Cardiac fibroblast (primary cell): Measurements from ENCODE around the gene ATG4B.

Source experiments
- DNase-seq, 2 donors: peaks; one replicate each; pipeline versions ENCODE4 v3.0.0 to v3.0.0-alpha.2; 2010; ENCODE audit warnings: low read depth in 2 of 2
- H3K4me3 ChIP-seq, 2 donors: replicated peaks in 1 of 2; 1 replicate in 1 of 2; 2 replicates in 1 of 2; pipeline ENCODE4 v1.5.1; 2011; ENCODE audit warnings: low read depth in 2 of 2, low read length in 2 of 2, mild to moderate bottlenecking in 2 of 2, moderate library complexity in 1 of 2
- TF ChIP-seq, protein P1 (sequence below): IDR thresholded peaks from one replicate; pipeline ENCODE4 v1.5.1; 2011; ENCODE audit warnings: low read depth, mild to moderate bottlenecking, low read length, inconsistent platforms

ATG4B gene

GRCh38 chr2:241635756-241636155 lies 1.7 kb upstream of the ATG4B start:
- DNase-seq, result peak; percentile 25 to 32

DNA sequence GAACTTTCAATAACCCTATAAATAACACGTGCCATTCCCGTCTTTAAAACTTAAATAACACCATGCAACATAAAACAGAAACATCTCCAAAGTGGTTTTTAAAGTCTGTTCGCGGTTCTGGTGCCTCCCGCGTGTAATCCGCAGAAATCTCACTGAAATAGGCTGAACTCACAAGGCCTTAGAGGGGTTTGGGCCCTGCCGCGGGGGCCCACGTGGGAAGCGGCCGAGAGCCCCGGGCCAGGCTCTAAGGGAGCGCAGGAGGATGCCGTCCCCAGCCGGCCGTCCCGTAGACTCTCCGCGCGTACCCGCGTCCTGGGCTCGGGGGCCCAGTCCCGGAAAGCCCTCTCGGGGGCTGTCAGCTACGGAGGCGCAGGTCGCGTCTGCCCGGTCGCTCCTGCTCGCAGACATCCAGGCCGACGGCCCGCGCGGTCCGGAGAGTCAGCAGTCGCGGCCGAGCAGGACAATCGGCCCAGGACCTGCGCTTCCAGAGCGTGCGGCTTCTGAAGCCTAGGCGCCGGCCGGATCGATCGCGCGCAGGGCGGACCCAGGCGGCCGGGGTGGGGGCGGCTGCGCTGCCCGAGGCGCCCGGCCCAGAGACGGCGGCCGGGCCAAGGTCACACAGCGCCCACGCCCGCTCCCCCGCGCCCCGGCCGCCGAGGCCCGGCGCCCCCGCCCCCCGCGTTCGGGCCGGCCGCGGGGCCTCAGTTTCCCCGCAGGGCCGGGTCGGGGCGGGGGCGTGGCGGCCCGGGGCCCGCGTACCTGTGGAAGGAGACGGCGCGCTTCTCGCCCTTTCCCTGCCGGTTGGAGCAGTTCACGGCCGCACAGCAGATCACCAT lies 1.1 kb upstream of the ATG4B start:
- peak; percentile 34 to 41 for DNase-seq
- TF ChIP-seq, protein P1, sequence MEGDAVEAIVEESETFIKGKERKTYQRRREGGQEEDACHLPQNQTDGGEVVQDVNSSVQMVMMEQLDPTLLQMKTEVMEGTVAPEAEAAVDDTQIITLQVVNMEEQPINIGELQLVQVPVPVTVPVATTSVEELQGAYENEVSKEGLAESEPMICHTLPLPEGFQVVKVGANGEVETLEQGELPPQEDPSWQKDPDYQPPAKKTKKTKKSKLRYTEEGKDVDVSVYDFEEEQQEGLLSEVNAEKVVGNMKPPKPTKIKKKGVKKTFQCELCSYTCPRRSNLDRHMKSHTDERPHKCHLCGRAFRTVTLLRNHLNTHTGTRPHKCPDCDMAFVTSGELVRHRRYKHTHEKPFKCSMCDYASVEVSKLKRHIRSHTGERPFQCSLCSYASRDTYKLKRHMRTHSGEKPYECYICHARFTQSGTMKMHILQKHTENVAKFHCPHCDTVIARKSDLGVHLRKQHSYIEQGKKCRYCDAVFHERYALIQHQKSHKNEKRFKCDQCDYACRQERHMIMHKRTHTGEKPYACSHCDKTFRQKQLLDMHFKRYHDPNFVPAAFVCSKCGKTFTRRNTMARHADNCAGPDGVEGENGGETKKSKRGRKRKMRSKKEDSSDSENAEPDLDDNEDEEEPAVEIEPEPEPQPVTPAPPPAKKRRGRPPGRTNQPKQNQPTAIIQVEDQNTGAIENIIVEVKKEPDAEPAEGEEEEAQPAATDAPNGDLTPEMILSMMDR, result no peak
- H3K4me3 ChIP-seq, result peak overlapping the region; percentile 65 to 87

More at GRCh38 chr2:241635756-241636155, 1.7 kb upstream of the ATG4B start:
- TF ChIP-seq, protein P1, result no peak
- peak overlapping the region; percentile 65 to 87 for H3K4me3 ChIP-seq

GRCh38 chr2:241637795-241638660 lies 535 bp downstream of the ATG4B start:
- TF ChIP-seq, protein P1, result no peak
- H3K4me3 ChIP-seq, result peak overlapping the region; percentile 77 to 87
- peak; percentile 22 to 39 for DNase-seq

- H3K4me3 ChIP-seq, result peak overlapping the region in 1 of 2 donors; percentile 17
- TF ChIP-seq, protein P1, result no peak
- DNase-seq, result no peak
Observed at GRCh38 chr2:241638940-241639339, 1.4 kb downstream of the ATG4B start.

DNA sequence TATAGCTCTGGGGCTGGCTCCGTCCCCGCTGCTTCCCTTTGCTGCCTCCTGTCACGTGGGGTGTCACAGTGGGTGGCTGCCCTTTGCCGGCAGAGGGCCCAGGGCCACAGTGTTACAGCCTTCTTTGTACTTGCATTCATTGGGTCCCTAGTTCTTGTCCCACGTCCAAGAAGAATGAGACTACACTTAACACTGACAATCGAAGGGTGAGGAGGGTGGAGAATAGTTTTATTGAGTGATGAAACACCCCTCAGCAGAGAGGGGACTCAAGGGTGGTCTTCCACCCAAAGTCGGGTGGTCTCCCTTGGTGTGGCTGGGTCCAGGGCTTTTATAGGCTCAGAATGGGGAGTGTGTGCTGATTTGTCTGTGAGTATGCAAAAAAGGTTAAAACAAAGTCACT lies 1.9 kb downstream of the ATG4B start:
- no peak for DNase-seq
- H3K4me3 ChIP-seq, result no peak overlapping the region
- TF ChIP-seq, protein P1, result no peak

DNA sequence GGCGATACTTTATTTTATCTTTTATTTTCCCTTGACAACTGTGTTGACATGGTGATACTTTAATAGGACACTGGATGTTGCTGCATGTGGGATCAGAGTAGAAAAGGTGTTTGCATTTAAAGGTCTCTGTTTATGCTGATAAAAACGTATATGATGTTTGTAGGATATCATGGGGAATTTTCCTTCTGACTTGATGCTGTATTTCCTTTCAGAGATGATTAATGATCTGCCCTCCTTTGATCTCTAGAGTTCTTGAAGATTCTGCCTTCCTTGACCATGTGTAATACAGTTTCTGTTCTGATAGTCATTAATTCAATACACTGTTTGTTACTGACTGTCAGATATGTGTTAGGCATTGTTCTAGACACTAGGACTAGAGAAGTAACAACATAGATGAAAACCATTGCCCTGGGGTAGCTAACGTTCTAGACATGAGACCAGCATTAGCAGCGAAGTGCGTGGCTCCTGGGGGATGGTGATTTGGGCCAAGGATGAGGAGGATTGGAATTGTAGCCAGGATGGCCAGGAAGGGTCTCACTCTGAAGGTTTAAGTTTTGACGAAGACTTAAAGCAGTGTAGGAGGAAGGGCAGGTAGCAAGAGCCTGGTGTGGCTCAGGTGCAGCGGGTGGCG lies 2.8 kb downstream of the ATG4B start:
- no peak for DNase-seq
- TF ChIP-seq, protein P1, result no peak
- no peak overlapping the region for H3K4me3 ChIP-seq
